ENCODE measurements around the gene SYTL2.

DNA sequence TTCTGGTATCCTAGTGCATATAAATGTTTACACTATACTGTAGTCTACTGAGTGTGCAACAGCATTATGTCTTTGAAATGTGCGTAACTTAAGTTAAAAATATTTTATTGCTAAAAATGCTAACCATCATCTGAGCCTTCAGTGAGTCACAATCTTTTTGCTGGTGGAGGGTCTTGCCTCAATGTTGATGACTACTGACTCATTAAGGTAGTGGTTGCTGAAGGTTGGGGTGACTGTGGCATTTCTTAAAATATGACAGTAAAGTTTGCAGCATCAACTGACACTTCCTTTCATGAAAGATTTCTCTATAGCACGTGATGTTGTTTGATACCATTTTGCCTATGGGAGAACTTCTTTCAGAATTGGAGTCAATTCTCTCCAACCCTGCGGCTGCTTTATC is 137.5 kb downstream of the SYTL2 start:
- no peak for TF ChIP-seq CTCF (IDR thresholded peaks at IDR 0.05; ENCODE audit: low read depth, low read length)
- TF ChIP-seq EZH2phosphoT487 (IDR thresholded peaks at IDR 0.05; ENCODE audit: low read depth) = no peak

All from OCI-LY3 (cell line).